ENCODE results near the gene LDLRAD1.
"Not testable (repeated sequence)": the region's sequence is repeated elsewhere in the genome, so short reads cannot be mapped to it uniquely, and the experiment has no call there.

Gene LDLRAD1

GRCh38 chr1:53992085-53992874, 25.7 kb downstream of the LDLRAD1 start:
- DNase-seq (no peak), ATAC-seq (no peak)

GRCh38 chr1:53987880-53988279, 30.1 kb downstream of the LDLRAD1 start:
- DNase-seq (no peak), ATAC-seq (peak; percentile 43)

- ATAC-seq (no peak), DNase-seq (no peak)
These were observed 31.5 kb downstream of the LDLRAD1 start for GRCh38 chr1:53986458-53986857.

GRCh38 chr1:53984726-53985125, 33.3 kb downstream of the LDLRAD1 start:
- DNase-seq (no peak), ATAC-seq (no peak)

- ATAC-seq = no peak
- DNase-seq = no peak
These were observed 35.3 kb downstream of the LDLRAD1 start for GRCh38 chr1:53982763-53983104.

- no peak for DNase-seq
- ATAC-seq = no peak
These were observed 35.8 kb downstream of the LDLRAD1 start for GRCh38 chr1:53982034-53982762.

GRCh38 chr1:53981220-53981619, 36.8 kb downstream of the LDLRAD1 start:
- DNase-seq = no peak
- ATAC-seq = no peak

GRCh38 chr1:53979712-53980450, 38.1 kb downstream of the LDLRAD1 start:
- ATAC-seq (no peak), DNase-seq (no peak)

GRCh38 chr1:53975861-53976260, 42.1 kb downstream of the LDLRAD1 start:
- DNase-seq = no peak
- no peak for ATAC-seq

GRCh38 chr1:53971718-53972117, 46.3 kb downstream of the LDLRAD1 start:
- DNase-seq (no peak), ATAC-seq (no peak)

- DNase-seq, ATAC-seq: not testable (repeated sequence)
These were observed 48.7 kb downstream of the LDLRAD1 start for GRCh38 chr1:53969323-53969722.

GRCh38 chr1:53968125-53968513, 49.9 kb downstream of the LDLRAD1 start:
- ATAC-seq (no peak), DNase-seq (no peak)

GRCh38 chr1:53967409-53968124, 50.4 kb downstream of the LDLRAD1 start:
- no peak for DNase-seq
- ATAC-seq = no peak

- ATAC-seq = no peak
These were observed 51.2 kb downstream of the LDLRAD1 start for GRCh38 chr1:53966794-53967193.

GRCh38 chr1:53964109-53964508, 53.9 kb downstream of the LDLRAD1 start:
- ATAC-seq = no peak
- no peak for DNase-seq

More at GRCh38 chr1:53966794-53967193, 51.2 kb downstream of the LDLRAD1 start:
- no peak for DNase-seq

GRCh38 chr1:53963460-53963859, 54.5 kb downstream of the LDLRAD1 start:
- no peak for DNase-seq
- no peak for ATAC-seq

GRCh38 chr1:53962395-53962794, 55.6 kb downstream of the LDLRAD1 start:
- no peak for DNase-seq

GRCh38 chr1:53959664-53960250, 58.2 kb downstream of the LDLRAD1 start:
- ATAC-seq = no peak
- DNase-seq = no peak

More at GRCh38 chr1:53962395-53962794, 55.6 kb downstream of the LDLRAD1 start:
- no peak for ATAC-seq

Measured in stimulated activated naive CD8-positive, alpha-beta T cell treated with anti-CD3 and anti-CD28 coated beads, Interleukin-15, Interleukin-2, amounts not matched to agents 100 U/mL and 50 U/mL, for 24 hours (primary cell).